ENCODE results near the gene FBP2. TPM values are rescaled to one million over a fixed set of nuclear protein-coding genes. Genes with fewer than 3 reads are reported as not detected.

Gene FBP2
- total RNA-seq = not detected in 2 replicates

DNA sequence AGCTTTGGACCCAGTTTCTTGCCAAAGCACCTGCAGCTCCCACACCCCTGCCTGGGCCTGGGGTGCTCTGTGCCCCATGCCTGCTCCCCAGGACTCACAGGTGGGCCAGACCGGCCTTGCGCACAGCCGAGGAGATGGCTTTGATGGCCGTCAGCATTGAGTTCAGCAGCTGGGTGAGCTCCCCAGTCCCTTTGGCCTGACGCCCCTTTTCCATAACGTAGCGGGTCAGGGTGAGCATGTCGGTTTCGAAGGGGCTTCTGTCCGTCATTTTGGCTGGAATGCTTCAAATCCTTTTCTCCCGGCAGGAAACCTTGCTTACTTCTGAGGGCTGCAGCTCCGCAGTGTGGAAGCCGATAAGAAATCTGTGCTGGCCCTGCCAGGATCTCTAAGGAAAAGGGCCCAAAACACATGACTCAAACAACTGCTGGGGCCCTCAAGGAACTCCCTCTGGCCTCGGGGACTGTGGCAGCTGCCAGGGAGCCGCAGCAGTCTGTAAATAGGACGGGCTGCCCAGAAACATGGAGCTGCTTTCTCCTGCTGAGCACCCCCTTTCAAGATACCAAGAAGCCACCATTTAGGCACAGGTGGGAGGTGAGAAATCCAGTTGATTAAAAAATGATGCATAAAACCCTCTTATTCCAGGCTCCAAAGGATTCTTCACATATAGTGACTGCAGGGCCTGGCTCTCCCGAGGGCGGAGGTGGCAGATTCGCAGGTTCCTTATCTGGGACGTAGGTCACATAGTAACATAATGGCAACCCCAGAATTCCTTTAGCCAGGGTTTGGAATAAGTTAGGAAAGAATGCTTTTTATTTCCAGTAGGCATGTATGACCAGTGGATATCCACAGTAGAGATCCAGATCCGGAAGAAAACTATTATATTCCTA is at the start of gene FBP2:
Gene FBP2 (minus strand): TSS at position 366 of the 887 bp plus-strand sequence. CDS start 98 bp downstream, at position 268.

DNA sequence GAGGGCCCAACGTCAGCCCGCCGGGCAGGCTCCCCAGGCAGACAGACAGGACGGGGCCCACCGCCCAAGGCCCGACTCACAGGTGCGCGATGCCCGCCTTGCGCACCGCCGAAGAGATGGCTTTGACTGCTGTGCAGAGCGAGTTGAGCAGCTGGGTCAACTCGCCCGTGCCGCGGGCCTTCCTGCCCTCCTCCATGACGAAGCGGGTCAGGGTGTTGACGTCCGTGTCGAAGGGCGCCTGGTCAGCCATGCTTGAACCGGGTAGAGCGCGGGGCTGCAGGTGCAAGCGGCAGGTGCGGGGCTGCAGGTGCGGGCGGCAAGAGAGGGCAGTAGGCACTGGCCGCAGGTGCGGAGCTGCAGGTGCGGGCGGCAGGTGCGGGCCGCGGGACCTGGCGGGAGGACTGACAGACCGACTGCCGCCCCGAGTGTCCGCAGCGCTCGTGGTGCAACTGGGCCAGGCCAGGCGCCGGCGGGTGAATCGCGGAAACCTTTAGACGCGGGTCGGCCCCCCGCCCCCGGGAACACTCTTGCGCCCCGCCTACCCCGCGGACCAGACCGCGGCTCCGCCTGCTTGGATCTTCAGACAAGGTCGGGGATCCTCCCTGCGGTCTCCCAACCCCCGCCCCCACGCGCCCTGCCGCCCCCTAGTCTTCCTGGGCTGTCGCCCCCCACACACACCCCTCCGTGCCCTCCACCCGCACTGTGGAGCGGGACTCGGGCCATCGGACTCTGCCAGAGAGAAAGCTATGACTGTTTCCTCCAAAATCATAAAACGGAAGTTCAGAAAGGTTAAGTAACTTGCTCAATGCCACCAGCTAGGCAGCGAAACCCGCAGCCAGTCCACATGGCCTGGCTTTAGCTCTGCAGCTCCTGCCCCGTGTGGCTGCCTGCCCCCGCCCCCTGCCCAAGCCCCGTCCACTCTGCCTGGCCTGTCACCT is 45.7 kb upstream of the FBP2 start, which contains the start of gene FBP1:
Gene FBP1 (minus strand): TSS at position 458 of the 938 bp plus-strand sequence. CDS start 208 bp downstream, at position 250.

DNA sequence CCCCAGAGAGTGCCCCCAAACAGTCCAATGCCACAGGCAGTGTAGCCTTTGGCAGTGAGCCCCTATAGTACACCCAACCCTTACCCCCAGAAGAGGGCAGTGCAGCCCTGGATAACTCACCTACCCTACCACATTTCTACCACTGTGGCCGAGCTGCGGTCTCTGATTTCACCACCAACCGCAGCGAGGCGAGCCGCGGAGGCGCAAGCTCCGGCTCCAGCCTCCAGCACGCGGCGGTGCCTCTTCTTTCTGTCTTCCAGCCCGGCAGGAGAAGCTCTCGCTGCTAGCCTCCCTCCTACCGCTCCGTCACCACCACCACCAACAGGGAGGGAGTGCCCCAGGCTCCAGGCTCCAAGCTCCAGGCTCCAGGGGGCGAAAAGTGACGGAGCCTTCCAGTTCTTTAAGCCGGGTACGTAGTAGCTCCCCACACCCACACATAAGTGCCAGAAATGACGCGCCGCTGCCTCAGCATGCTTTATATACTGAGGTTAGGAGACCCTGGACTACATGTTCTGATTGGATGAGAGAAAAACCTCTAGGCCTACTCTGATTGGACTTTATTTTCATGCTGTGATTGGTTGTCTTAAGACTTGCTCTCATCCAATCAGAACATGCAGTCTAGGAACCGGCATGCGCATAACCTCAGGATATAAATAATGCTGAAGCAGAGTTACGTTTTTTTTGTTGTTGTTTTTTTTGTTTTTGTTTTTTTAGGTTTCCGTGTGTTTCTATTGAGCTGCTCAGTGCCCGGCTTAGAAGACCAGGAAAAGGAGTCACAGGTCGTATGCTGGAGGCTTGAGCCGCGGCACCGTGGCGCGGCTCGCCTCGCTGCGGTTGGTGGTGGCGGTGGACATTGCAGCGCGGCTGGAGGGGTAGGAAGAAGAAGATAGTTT is 38.9 kb downstream of the FBP2 start, which contains the start of gene PCAT7:
Gene PCAT7 (plus strand): TSS at position 645 of the 893 bp plus-strand sequence.

Other genes starting within 250 kb of the FBP2 start
- not detected in 2 replicates for gene PCAT7, start 38.7 kb downstream of the FBP2 start, total RNA-seq
- gene FBP1, start 45.7 kb upstream of the FBP2 start, total RNA-seq = not detected in 2 replicates
- 27.8 and 33.9 TPM in 2 replicates for gene AOPEP, start 132.9 kb upstream of the FBP2 start, total RNA-seq

Measured in cardiac ventricle fibroblast (primary cell).